ENCODE results near the gene SERINC2. TPM values are rescaled to one million over a fixed set of nuclear protein-coding genes. Genes with fewer than 3 reads are reported as not detected.

SERINC2 gene
- total and polyA plus RNA-seq, 2 experiments from 2014 or later = 20.5 to 23.3 TPM

GRCh38 chr1:31380181-31380580 lies 32.8 kb upstream of the SERINC2 start:
- H3K9me3 Mint-ChIP-seq = no peaks in the 10 kb centered on the region
- ATAC-seq = no peak
- TF ChIP-seq ETS1 (IDR thresholded peaks at IDR 0.05) = no peak
- TF ChIP-seq STAT1 (IDR thresholded peaks at IDR 0.05; ENCODE audit: unreplicated experiment) = no peak
- no peak for TF ChIP-seq EZH2phosphoT487 (IDR thresholded peaks at IDR 0.05; ENCODE audit: unreplicated experiment)
- no peak for TF ChIP-seq CTCF (conservative IDR thresholded peaks at IDR 0.05; ENCODE audit: low read depth in 2 of 2)
- no peak for TF ChIP-seq NANOG (IDR thresholded peaks at IDR 0.05; ENCODE audit: borderline replicate concordance)
- H3K79me2 ChIP-seq (replicated peaks; ENCODE audit: insufficient read depth) = no peaks in the 10 kb centered on the region
- no peak overlapping the region for H3K4me3 ChIP-seq
- H3K9me2 ChIP-seq (ENCODE audit: insufficient read depth) = no peaks in the 10 kb centered on the region
- no peaks in the 10 kb centered on the region for H3K27me3 ChIP-seq (ENCODE audit: insufficient read depth)
- no peaks in the 10 kb centered on the region for H3K36me3 ChIP-seq (ENCODE audit: insufficient read depth)
- no peak overlapping the region for H3K27ac Mint-ChIP-seq
- H3K36me3 Mint-ChIP-seq (ENCODE audit: low read depth) = no peaks in the 10 kb centered on the region
- no peaks in the 10 kb centered on the region for H4K20me1 ChIP-seq (replicated peaks; ENCODE audit: insufficient read depth)
- H3K4me1 ChIP-seq (ENCODE audit: insufficient read depth) = peaks cover 14% of the 10 kb centered on the region
- no peak overlapping the region for H3K27ac ChIP-seq (ENCODE audit: low read depth)
- H3K4me3 Mint-ChIP-seq = no peak overlapping the region
- peaks cover 14% of the 10 kb centered on the region for H3K27me3 Mint-ChIP-seq (ENCODE audit: insufficient read depth, low read depth, poor library complexity)
- no peak overlapping the region for H2AFZ ChIP-seq
- DNase-seq (ENCODE audit: low spot score) = no peak
- H3K4me1 Mint-ChIP-seq = peaks cover 22% of the 10 kb centered on the region
- H3F3A ChIP-seq (replicated peaks; ENCODE audit: low read depth) = no peaks in the 10 kb centered on the region
- no peak overlapping the region for H3K4me2 ChIP-seq

- DNase-seq (ENCODE audit: low spot score) = no peak
- ATAC-seq = no peak
- Histone ChIP-seq H3K27me3 (ENCODE audit: insufficient read depth) (no peaks in the 10 kb centered on the region), H3F3A (replicated peaks; ENCODE audit: low read depth) (no peaks in the 10 kb centered on the region), H2AFZ (no peak overlapping the region), H3K79me2 (replicated peaks; ENCODE audit: insufficient read depth) (no peaks in the 10 kb centered on the region), H3K4me2 (no peak overlapping the region), H3K4me3 (no peak overlapping the region), H3K27ac (ENCODE audit: low read depth) (no peak overlapping the region), H3K36me3 (ENCODE audit: insufficient read depth) (no peaks in the 10 kb centered on the region), H4K20me1 (replicated peaks; ENCODE audit: insufficient read depth) (no peaks in the 10 kb centered on the region), H3K9me2 (ENCODE audit: insufficient read depth) (no peaks in the 10 kb centered on the region), H3K4me1 (ENCODE audit: insufficient read depth) (peaks cover 5% of the 10 kb centered on the region)
- peaks cover 14% of the 10 kb centered on the region for H3K27me3 Mint-ChIP-seq (ENCODE audit: insufficient read depth, low read depth, poor library complexity)
- H3K4me3 Mint-ChIP-seq = no peak overlapping the region
- no peak overlapping the region for H3K27ac Mint-ChIP-seq
- peaks cover 13% of the 10 kb centered on the region for H3K4me1 Mint-ChIP-seq
- no peaks in the 10 kb centered on the region for H3K36me3 Mint-ChIP-seq (ENCODE audit: low read depth)
- H3K9me3 Mint-ChIP-seq = no peaks in the 10 kb centered on the region
- TF ChIP-seq STAT1 (IDR thresholded peaks at IDR 0.05; ENCODE audit: unreplicated experiment) (no peak), REST (IDR thresholded peaks at IDR 0.05; ENCODE audit: unreplicated experiment) (no peak), ZNF462 (CRISPR knock-in tag; IDR thresholded peaks at IDR 0.05) (no peak)
Measured at GRCh38 chr1:31381394-31382294, 31.4 kb upstream of the SERINC2 start.

Measured in GM23338 (cell line).